NCI-H446 (cell line): Measurements from ENCODE around the gene PRMT7.
A peak's percentile ranks its signal among the peaks of the same experiment; 100 is the strongest.

Source experiments
- DNase-seq, 2 experiments: peaks; one replicate each; lab custom pipeline; 2025; lab: John Stamatoyannopoulos, UW

Gene PRMT7

GRCh38 chr16:68310774-68311511 lies at the start of gene PRMT7, which contains the start of gene SLC7A6OS:
TSS of gene PRMT7 (plus strand) at chr16:68311019. CDS start at chr16:68315980, 4,961 bp downstream.
TSS of gene SLC7A6OS (minus strand) at chr16:68310946. CDS start at chr16:68310926, 20 bp downstream.
- peak; percentile 51 to 74 for DNase-seq

GRCh38 chr16:68263559-68264127 lies 47.2 kb upstream of the PRMT7 start:
- no peak for DNase-seq

GRCh38 chr16:68264128-68265077 lies 46.4 kb upstream of the PRMT7 start, which contains the start of gene SLC7A6:
TSS of gene SLC7A6 (plus strand) at chr16:68264526. CDS start at chr16:68274727, 10,201 bp downstream.
- DNase-seq, result peak in 1 of 2 experiments; percentile 39

GRCh38 chr16:68265078-68265920 lies 45.5 kb upstream of the PRMT7 start:
- DNase-seq, result no peak

GRCh38 chr16:68267612-68268405 lies 43.0 kb upstream of the PRMT7 start:
- peak in 1 of 2 experiments; percentile 13 for DNase-seq

- DNase-seq, result no peak
These were observed 41.0 kb upstream of the PRMT7 start for GRCh38 chr16:68269793-68270192.

- no peak for DNase-seq
These were observed 40.5 kb upstream of the PRMT7 start for GRCh38 chr16:68270353-68270752.

- no peak for DNase-seq
These were observed 38.2 kb upstream of the PRMT7 start for GRCh38 chr16:68272507-68273209.

GRCh38 chr16:68273459-68273858 lies 37.4 kb upstream of the PRMT7 start:
- no peak for DNase-seq

GRCh38 chr16:68273896-68274295 lies 36.9 kb upstream of the PRMT7 start:
- no peak for DNase-seq

GRCh38 chr16:68274441-68274840 lies 36.4 kb upstream of the PRMT7 start:
- no peak for DNase-seq

GRCh38 chr16:68275611-68276191 lies 35.1 kb upstream of the PRMT7 start:
- DNase-seq, result peak; percentile 3 to 20

- no peak for DNase-seq
These were observed 34.6 kb upstream of the PRMT7 start for GRCh38 chr16:68276223-68276622.

GRCh38 chr16:68279726-68280558 lies 30.9 kb upstream of the PRMT7 start:
- no peak for DNase-seq

- DNase-seq, result no peak
These were observed 29.3 kb upstream of the PRMT7 start for GRCh38 chr16:68281368-68282063.

GRCh38 chr16:68282064-68282452 lies 28.8 kb upstream of the PRMT7 start:
- no peak for DNase-seq

- no peak for DNase-seq
These were observed 27.5 kb upstream of the PRMT7 start for GRCh38 chr16:68283346-68283745.
